ENCODE results near the gene CACNA1S.

DNA sequence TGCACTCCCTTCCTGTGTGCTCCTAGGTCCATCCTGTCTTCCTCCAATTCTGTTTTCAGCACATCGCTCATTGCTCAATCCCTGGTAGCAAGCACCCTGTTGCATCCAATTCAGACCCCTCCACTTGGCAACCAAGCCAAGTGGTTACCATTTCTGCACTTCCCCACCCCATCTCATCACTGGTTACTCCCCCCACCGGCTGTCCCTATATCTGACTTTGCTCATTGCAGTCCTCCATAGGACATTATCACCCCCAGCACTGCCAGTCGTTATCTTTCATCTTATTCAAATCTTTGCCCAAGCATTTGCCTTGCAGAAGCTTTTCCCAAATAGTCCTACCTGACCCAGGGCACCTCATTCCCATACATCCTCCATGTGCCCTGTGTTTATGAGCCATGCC is 44.1 kb upstream of the CACNA1S start:
- TF ChIP-seq CTCF (IDR thresholded peaks at IDR 0.05), result no peak
- TF ChIP-seq ZFX (IDR thresholded peaks at IDR 0.05; ENCODE audit: borderline replicate concordance), result no peak
